ENCODE measurements around the gene FAH.
"Not testable (repeated sequence)": the region's sequence is repeated elsewhere in the genome, so short reads cannot be mapped to it uniquely, and the experiment has no call there.

FAH gene

DNA sequence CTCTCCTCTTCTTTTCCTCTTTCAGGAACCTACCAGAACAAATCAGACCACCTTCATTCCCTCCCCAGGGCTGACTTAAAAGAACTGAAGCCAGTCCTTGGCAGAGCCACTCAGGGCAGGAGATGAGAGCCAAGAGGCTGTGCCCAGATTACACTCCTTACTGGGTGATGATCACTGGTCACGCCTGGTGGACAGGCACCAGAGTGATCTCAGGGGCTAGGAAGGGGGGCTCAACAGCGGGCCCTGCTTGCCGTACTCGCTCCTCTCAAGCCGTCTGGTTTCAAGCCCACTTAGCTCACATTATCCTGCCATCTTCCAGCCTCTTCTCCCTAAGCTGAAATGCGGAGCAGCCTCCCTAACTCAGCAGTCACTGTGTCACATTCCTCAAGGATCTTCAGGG is 1.7 kb upstream of the FAH start:
- Histone ChIP-seq H3K27me3 (ENCODE audit: control insufficient read depth in 1 of 2, insufficient read depth in 2 of 2, low read length in 2 of 2) (no peaks in the 10 kb centered on the region), H3K36me3 (ENCODE audit: control insufficient read depth in 2 of 2, insufficient read depth in 2 of 2, low read length in 2 of 2) (no peaks in the 10 kb centered on the region), H3K4me1 (ENCODE audit: control insufficient read depth, insufficient read depth, low read length) (peaks cover 12% of the 10 kb centered on the region), H3K4me3 (ENCODE audit: low read length in 2 of 2) (no peak overlapping the region), H3K27ac (ENCODE audit: low read length) (no peak overlapping the region), H3K9ac (ENCODE audit: low read length in 2 of 2) (no peak overlapping the region), H3K9me3 (ENCODE audit: control insufficient read depth in 2 of 2, low read length in 2 of 2) (no peaks in the 10 kb centered on the region)

DNA sequence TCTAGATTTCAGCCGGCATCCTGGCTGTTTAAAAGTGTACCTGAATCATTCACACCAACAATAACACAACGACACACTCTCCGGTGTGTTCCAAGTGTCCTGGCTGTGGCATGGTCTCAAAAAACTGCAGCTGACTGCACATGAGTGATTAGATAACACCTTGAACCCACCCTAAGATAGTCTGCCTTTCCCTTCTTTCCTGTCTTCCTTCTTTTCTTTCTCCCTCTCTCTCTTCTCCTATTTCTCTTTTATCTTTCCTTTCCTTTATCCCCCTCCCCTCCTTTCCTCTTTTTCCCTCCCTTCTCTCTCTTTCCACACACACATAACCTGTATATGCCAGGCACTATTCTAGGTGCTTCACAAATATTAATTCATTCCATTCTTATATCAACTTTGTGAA is 1.2 kb upstream of the FAH start:
- no peaks in the 10 kb centered on the region for H3K36me3 ChIP-seq (ENCODE audit: control insufficient read depth in 2 of 2, insufficient read depth in 2 of 2, low read length in 2 of 2)
- peak overlapping the region in 1 of 2 donors; percentile 14 for H3K9ac ChIP-seq (ENCODE audit: low read length in 2 of 2)
- H3K4me1 ChIP-seq (ENCODE audit: control insufficient read depth, insufficient read depth, low read length): peaks cover 12% of the 10 kb centered on the region
- no peak overlapping the region for H3K27ac ChIP-seq (ENCODE audit: low read length)
- H3K9me3 ChIP-seq (ENCODE audit: control insufficient read depth in 2 of 2, low read length in 2 of 2): no peaks in the 10 kb centered on the region
- H3K27me3 ChIP-seq (ENCODE audit: control insufficient read depth in 1 of 2, insufficient read depth in 2 of 2, low read length in 2 of 2): no peaks in the 10 kb centered on the region
- peak overlapping the region in 1 of 2 donors; percentile 74 for H3K4me3 ChIP-seq (ENCODE audit: low read length in 2 of 2)

DNA sequence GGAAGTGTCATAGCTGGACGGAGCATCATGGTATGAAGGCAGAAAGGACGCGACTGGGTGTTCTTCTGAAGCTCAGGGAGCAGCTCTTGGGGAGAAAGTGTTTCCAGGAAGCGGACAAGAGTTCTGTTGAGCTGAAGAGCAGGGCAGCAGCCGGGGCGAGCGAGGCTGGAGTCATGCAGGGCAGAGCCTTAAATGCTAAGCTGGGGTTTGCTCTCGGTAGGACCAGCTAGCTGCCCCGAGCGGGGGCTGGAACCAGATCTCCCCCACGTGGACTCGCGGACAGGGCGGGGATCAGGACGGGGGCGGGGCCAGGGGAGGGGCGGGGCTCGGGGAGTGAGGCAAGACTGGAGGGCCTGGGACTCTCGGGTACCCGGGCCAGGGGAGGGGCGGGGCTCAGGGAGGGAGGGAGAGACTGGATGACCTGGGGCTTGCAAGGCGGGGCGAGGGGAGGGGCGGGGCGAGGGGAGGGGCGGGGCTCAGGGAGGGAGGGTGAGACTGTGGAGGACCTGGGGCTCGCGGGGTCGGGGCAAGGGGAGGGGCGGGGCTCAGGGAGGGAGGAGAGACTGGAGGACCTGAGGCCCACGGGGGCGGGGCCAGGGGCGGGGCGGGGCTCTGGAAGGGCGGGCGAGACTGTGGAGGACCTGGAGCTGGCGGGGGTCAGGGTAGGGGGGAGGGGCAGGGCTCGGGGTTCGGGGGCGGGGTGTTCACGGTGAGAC is 461 bp upstream of the FAH start:
- peak overlapping the region; percentile 14 to 71 for H3K9ac ChIP-seq (ENCODE audit: low read length in 2 of 2)
- H3K27ac ChIP-seq (ENCODE audit: low read length): peak overlapping the region; percentile 42
- no peaks in the 10 kb centered on the region for H3K9me3 ChIP-seq (ENCODE audit: control insufficient read depth in 2 of 2, low read length in 2 of 2)
- H3K27me3 ChIP-seq (ENCODE audit: control insufficient read depth in 1 of 2, insufficient read depth in 2 of 2, low read length in 2 of 2): no peaks in the 10 kb centered on the region
- H3K36me3 ChIP-seq (ENCODE audit: control insufficient read depth in 2 of 2, insufficient read depth in 2 of 2, low read length in 2 of 2): no peaks in the 10 kb centered on the region
- H3K4me3 ChIP-seq (ENCODE audit: low read length in 2 of 2): peak overlapping the region; percentile 61 to 86
- peaks cover 12% of the 10 kb centered on the region for H3K4me1 ChIP-seq (ENCODE audit: control insufficient read depth, insufficient read depth, low read length)

DNA sequence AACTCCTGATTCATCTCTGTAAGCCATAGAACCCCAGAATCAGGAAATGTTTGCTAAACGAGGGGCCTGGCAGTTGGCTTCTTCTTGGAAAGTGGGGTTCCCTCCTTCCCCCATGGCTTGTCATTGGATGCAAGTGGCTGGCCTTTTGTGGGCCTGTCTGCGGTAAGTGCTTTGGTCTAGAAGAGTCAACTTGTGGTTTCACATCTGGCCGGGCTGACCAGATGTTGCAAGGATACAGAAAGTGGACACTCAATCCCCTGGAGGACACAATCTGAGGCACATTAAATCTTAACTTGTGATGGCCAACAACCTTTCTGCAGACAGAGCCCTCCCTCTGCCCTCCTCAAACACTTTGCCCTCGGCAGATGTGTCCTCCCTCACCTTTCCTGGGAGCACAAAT is 1.1 kb downstream of the FAH start:
- Histone ChIP-seq H3K9ac (ENCODE audit: low read length in 2 of 2) (peak overlapping the region in 1 of 2 donors; percentile 54), H3K27ac (ENCODE audit: low read length) (no peak overlapping the region), H3K27me3 (ENCODE audit: control insufficient read depth in 1 of 2, insufficient read depth in 2 of 2, low read length in 2 of 2) (no peaks in the 10 kb centered on the region), H3K4me3 (ENCODE audit: low read length in 2 of 2) (no peak overlapping the region), H3K4me1 (ENCODE audit: control insufficient read depth, insufficient read depth, low read length) (peaks cover 12% of the 10 kb centered on the region), H3K9me3 (ENCODE audit: control insufficient read depth in 2 of 2, low read length in 2 of 2) (no peaks in the 10 kb centered on the region), H3K36me3 (ENCODE audit: control insufficient read depth in 2 of 2, insufficient read depth in 2 of 2, low read length in 2 of 2) (peaks cover 3 to 5% of the 10 kb centered on the region in 2 donors)

DNA sequence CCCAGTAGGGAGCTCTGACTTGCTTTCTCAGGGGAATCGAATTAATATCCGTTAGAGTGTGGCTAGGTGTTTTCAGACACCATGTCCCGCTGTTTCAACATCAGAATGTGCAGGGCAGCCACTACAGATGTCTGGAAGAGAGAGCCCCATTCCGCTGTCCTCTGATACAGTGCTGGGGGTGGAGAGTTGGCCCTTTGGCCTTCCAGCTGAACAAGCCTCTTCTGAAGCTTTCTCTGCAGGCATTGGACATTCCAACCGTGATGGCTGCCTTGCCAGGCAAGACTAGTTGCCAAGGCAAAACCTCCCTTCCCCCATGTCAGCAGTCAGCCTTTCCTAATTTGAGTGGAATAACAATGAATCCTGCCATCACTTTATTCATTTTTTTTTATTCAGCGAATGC is 1.5 kb downstream of the FAH start:
- Histone ChIP-seq H3K9me3 (ENCODE audit: control insufficient read depth in 2 of 2, low read length in 2 of 2) (no peaks in the 10 kb centered on the region), H3K4me3 (ENCODE audit: low read length in 2 of 2) (no peak overlapping the region), H3K27me3 (ENCODE audit: control insufficient read depth in 1 of 2, insufficient read depth in 2 of 2, low read length in 2 of 2) (no peaks in the 10 kb centered on the region), H3K4me1 (ENCODE audit: control insufficient read depth, insufficient read depth, low read length) (peaks cover 12% of the 10 kb centered on the region), H3K27ac (ENCODE audit: low read length) (no peak overlapping the region), H3K36me3 (ENCODE audit: control insufficient read depth in 2 of 2, insufficient read depth in 2 of 2, low read length in 2 of 2) (peaks cover 4 to 6% of the 10 kb centered on the region in 2 donors), H3K9ac (ENCODE audit: low read length in 2 of 2) (no peak overlapping the region)

DNA sequence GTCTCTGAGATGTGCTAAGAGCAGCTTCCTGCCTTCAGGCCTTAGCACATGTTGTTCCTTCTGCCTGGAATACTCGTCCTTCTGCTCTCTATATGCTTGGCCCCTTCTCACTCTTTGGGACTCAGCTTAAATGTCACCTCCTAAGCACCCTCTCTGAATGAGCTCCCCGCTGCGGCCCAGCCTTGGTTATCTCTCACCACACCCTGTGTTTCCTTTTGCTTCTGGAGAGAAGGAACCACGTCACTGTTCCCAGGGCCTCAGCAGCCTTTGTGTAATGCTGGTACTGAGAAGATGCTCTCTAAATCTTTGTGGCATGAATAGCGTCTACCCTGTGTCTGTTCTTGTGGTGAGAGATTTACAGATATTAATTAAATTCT is 2.2 kb downstream of the FAH start:
- Histone ChIP-seq H3K4me3 (ENCODE audit: low read length in 2 of 2) (no peak overlapping the region), H3K9ac (ENCODE audit: low read length in 2 of 2) (no peak overlapping the region), H3K27ac (ENCODE audit: low read length) (no peak overlapping the region), H3K4me1 (ENCODE audit: control insufficient read depth, insufficient read depth, low read length) (peaks cover 12% of the 10 kb centered on the region), H3K27me3 (ENCODE audit: control insufficient read depth in 1 of 2, insufficient read depth in 2 of 2, low read length in 2 of 2) (no peaks in the 10 kb centered on the region), H3K9me3 (ENCODE audit: control insufficient read depth in 2 of 2, low read length in 2 of 2) (no peaks in the 10 kb centered on the region), H3K36me3 (ENCODE audit: control insufficient read depth in 2 of 2, insufficient read depth in 2 of 2, low read length in 2 of 2) (peaks cover 7% of the 10 kb centered on the region in 2 donors)

DNA sequence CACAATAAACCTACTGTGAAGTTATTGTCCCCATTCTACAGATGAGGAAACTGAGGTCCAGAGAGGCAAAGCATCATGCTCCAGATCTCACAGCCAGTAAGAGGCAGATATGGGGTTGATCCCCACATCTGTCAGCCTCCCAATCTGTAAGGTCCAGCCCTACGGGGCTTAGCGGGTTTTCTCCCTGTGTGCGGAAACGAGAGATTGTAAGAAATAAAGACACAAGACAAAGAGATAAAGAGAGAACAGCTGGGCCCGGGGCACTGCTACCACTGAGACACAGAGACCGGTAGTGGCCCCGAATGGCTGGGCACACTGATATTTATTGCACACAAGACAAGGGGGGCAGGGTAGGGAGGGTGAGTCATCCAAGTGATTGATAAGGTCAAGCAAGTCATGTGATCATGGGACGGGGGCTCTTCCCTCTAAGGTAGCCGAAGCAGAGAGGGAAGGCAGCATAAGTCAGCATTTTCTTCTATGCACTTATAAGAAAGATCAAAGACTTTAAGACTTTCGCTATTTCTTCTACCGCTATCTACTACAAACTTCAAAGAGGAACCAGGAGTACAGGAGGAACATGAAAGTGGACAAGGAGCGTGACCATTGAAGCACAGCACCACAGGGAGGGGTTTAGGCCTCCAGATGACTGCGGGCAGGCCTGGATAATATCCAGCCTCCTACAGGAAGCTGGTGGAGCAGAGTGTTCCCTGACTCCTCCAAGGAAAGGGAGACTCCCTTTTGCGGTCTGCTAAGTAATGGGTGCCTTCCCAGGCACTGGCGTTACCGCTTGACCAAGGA is 2.8 kb downstream of the FAH start:
- H3K27ac ChIP-seq (ENCODE audit: low read length); H3K36me3 ChIP-seq (ENCODE audit: control insufficient read depth in 2 of 2, insufficient read depth in 2 of 2, low read length in 2 of 2); H3K9me3 ChIP-seq (ENCODE audit: control insufficient read depth in 2 of 2, low read length in 2 of 2); H3K27me3 ChIP-seq (ENCODE audit: control insufficient read depth in 1 of 2, insufficient read depth in 2 of 2, low read length in 2 of 2); H3K9ac ChIP-seq (ENCODE audit: low read length in 2 of 2); H3K4me3 ChIP-seq (ENCODE audit: low read length in 2 of 2): not testable (repeated sequence)
- H3K4me1 ChIP-seq (ENCODE audit: control insufficient read depth, insufficient read depth, low read length): peaks cover 17% of the 10 kb centered on the region

DNA sequence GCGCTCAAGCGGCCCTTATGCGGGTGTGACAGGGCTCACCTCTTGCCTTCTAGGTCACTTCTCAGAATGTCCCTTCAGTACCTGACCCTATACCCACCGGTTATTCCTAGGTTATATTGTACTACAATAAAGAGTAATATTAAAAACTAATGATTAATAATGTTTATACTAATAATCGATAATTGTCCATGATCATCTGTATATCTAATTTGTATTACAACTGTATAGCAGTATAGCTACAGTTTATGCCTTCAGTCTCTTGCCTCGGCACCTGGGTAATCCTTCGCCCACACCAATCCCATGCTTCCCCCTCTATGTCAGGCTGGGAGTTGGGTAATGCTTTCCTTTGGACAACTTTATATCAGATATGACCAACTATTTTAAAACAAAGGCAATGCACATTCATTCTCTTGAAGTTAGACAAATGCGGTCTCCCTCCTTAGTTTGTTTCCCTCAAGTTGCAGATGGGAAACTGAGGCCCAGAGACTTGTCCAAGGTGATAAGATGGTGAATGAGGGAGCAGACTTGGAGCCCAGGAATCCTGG is 3.4 kb downstream of the FAH start:
- no peaks in the 10 kb centered on the region for H3K9me3 ChIP-seq (ENCODE audit: control insufficient read depth in 2 of 2, low read length in 2 of 2)
- peaks cover 21% of the 10 kb centered on the region for H3K4me1 ChIP-seq (ENCODE audit: control insufficient read depth, insufficient read depth, low read length)
- no peak overlapping the region for H3K4me3 ChIP-seq (ENCODE audit: low read length in 2 of 2)
- H3K36me3 ChIP-seq (ENCODE audit: control insufficient read depth in 2 of 2, insufficient read depth in 2 of 2, low read length in 2 of 2): peaks cover 7% of the 10 kb centered on the region in 2 donors
- H3K27me3 ChIP-seq (ENCODE audit: control insufficient read depth in 1 of 2, insufficient read depth in 2 of 2, low read length in 2 of 2): no peaks in the 10 kb centered on the region
- H3K27ac ChIP-seq (ENCODE audit: low read length): no peak overlapping the region
- H3K9ac ChIP-seq (ENCODE audit: low read length in 2 of 2): no peak overlapping the region

DNA sequence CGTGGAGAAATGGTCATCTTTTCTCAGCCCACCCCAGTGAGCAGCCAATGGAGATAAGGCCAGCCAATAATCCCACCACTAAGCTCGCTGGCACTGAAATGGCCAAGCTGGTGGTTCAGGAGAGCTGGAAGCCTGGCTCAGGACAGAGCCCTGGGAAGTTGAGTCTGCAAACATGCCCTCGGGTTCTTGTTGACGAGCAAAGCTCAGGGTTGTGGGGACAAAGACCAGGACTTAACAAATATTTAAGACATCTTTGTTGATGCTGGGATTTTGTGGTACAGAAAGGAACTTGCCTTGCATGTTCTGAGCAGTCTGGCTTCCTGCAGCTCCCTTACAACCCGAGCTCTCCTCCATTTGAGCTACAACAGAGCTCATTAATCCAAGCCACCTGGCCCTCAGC is 4.4 kb downstream of the FAH start:
- Histone ChIP-seq H3K9ac (ENCODE audit: low read length in 2 of 2) (no peak overlapping the region), H3K27me3 (ENCODE audit: control insufficient read depth in 1 of 2, insufficient read depth in 2 of 2, low read length in 2 of 2) (no peaks in the 10 kb centered on the region), H3K4me3 (ENCODE audit: low read length in 2 of 2) (no peak overlapping the region), H3K27ac (ENCODE audit: low read length) (no peak overlapping the region), H3K36me3 (ENCODE audit: control insufficient read depth in 2 of 2, insufficient read depth in 2 of 2, low read length in 2 of 2) (peaks cover 7% of the 10 kb centered on the region in 2 donors), H3K4me1 (ENCODE audit: control insufficient read depth, insufficient read depth, low read length) (peaks cover 31% of the 10 kb centered on the region), H3K9me3 (ENCODE audit: control insufficient read depth in 2 of 2, low read length in 2 of 2) (no peaks in the 10 kb centered on the region)

DNA sequence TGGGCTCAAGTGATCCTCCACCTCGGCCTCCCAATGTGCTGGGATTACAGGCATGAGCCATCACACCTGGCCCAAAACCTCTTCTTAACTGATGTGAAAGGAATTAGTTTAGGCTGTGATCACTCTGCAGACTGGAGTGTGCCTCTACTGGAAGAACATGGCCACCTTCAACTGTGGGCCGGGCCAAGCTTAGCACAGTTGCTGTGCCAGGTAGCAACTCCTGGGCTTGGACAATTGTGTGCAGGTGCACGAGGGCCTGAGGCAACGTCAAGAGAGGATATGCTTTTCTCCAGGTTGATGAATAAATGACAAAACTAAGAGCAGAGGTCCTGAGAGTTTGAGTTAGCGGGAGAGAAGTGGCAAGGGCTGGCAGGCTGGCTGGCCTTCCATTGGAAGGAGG is 6.5 kb downstream of the FAH start:
- Histone ChIP-seq H3K4me3 (ENCODE audit: low read length in 2 of 2) (no peak overlapping the region), H3K27me3 (ENCODE audit: control insufficient read depth in 1 of 2, insufficient read depth in 2 of 2, low read length in 2 of 2) (no peaks in the 10 kb centered on the region), H3K27ac (ENCODE audit: low read length) (no peak overlapping the region), H3K4me1 (ENCODE audit: control insufficient read depth, insufficient read depth, low read length) (peaks cover 27% of the 10 kb centered on the region), H3K36me3 (ENCODE audit: control insufficient read depth in 2 of 2, insufficient read depth in 2 of 2, low read length in 2 of 2) (peaks cover 7% of the 10 kb centered on the region in 2 donors), H3K9me3 (ENCODE audit: control insufficient read depth in 2 of 2, low read length in 2 of 2) (no peaks in the 10 kb centered on the region), H3K9ac (ENCODE audit: low read length in 2 of 2) (no peak overlapping the region)

All from stomach smooth muscle (tissue), 2 donors.